NCI-H2107 (cell line): ENCODE results near the gene CRIM1.

Experiments used
- DNase-seq: peaks from one replicate; lab custom pipeline; 2025; lab: John Stamatoyannopoulos, UW

CRIM1 gene

DNA sequence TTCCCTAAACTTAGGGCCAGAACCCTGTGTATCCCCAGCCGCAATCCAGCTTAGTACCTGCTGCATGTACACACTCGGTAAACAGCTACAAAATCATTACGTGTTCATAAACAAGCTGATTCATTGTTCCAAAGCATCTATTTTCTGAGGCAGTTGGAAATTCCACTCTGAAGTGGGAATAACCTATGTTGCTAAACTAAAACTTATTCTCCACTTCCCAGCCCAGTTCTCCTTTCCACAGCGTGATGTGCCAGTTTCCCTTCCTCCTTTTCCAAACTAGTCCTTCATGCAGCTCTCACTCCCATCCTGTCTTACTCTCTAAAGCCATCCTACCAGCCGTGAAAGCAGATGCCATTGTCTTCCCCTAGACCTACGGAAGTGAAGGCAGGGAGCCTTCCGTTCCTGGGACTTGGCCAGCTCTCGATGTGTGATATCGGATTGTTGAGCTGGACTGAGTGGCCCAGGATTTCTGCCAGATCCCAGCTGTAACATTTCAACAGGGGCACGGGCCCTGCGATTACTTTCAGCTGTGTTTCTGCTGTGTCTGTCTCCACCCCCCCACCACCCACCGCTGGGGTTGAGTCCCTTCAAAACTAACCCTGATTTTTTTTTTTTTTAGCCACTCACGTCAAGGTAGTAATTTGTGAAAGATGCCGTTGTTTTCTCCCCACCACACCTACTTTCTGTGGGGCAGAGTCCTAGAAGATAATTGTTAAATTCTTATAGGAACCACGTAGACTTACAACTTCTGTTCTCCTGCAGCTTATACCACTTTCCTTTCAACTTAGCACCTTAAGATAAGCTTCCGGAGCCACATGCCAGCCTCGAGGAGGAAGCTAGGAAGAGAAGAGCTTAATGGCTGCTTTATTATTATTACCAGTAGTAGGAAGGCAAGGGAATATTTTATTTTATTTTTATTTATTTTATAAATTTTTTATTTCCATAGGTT, 100.9 kb downstream of the CRIM1 start:
- DNase-seq: no peak

DNA sequence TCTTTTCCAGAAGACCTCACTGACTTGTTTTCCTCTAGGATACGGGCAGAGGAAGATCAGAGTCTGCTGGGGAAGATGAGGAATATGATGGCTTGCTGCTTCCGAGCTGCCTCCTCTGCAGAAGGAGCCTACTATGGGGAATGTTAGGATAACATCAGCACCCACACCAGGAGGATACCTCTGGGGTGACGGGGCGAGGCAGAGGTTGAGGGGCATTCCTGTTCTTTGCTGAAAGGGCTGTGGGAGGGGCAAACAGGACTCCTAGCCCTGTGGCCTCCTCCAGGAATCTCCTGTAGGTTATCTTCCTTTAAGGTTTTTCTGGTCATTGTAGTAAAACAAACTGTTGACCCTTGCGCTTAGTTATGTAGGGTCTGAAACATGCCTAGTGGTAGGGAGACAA, 102.5 kb downstream of the CRIM1 start:
- no peak for DNase-seq

DNA sequence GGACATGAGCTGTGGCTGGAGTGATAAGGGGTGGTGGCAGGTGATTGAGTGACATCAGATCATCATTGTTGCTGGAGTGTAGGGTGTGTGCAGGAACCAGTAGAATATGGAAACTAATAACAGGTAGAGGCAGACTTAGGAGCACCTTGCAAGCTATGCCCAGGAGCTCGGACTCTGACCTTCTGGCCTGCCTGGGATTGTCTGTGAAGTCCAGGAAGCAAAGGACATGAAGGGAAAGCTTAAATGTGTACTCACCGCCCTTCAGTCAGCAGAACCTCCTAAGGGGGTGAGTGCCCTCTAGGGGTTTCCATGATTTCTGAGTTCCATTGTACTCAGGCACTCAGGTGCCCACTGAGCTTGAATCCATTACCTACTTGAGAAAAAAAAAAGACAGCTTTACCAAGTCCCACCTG, 104.2 kb downstream of the CRIM1 start:
- peak; percentile 1 for DNase-seq

DNA sequence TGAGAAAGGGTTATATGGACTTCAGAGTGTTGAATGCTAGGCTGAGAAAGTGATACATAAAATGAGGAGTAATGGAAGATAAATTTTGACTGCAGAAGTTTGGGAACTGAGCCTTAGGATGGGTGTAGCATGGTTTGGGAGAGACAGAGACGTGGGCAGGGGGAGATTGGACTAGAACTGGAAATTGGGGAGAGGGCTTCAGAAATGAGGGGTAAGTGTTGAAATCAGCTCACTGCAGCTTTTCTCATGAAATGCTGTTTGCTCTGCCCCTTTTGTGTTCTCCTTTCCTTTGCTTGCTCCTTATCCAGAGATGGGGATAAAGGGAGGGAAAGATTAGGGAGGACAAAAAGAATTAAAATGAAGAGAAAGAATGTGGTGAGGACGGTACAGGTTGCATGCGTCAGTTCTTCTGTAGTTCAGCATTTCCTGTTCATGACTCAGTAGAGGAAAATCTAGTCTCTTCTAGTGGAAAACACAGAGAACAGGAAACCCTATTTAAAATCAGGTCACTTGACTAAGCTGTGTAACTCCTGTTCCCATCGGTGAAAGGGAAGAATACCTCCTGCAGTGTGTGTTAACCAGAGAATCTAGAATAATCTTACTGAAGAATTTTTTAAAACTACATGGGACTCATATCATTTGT, 105.6 kb downstream of the CRIM1 start:
- DNase-seq: no peak

DNA sequence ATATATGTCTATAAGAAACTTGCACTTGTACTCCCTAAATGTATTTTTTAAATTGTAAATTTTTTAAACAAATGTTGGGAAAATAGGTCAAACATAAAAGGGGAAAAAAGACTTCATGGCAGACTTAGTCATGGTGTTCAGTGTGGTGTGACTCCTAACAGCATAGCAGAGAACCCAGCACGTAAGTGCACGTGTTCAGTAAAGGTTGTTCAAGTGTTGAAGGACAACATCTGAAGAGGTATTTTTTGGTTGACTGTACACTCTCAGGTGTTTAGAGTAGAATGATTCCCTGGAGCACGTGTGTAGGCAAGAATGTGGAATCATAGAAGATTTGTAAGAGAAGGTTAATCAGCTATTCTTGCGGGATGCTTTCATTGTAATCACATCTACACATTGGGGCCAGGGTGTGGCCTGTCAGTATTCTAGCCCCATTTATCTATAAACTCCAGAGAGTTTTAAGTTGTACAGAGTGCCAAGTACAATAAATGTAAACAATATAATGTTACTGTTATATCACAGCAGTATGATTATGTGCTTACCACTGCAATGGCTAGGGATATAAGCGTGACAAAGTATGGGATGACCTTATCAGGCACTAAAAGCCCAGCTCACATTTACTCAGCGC, 106.8 kb downstream of the CRIM1 start:
- DNase-seq: no peak

DNA sequence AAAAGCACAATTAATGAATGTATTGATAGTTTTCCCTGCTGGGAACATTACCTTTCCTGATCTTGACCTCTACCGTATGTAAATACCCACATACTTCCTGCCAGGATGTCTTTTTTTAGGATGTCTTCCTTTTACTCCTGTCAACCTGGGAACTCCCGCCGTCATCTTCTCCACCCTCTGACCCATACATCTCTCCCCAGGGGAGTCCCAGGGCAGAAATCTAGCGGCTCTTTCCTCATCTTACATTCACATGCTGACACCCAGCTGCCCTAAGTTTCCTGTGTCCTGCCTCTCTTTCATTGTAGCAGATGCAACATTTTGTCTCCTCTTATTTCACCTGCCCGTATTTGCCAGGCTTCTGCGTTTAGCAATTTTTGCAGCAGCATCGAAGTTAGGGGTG, 107.8 kb downstream of the CRIM1 start:
- DNase-seq: no peak

DNA sequence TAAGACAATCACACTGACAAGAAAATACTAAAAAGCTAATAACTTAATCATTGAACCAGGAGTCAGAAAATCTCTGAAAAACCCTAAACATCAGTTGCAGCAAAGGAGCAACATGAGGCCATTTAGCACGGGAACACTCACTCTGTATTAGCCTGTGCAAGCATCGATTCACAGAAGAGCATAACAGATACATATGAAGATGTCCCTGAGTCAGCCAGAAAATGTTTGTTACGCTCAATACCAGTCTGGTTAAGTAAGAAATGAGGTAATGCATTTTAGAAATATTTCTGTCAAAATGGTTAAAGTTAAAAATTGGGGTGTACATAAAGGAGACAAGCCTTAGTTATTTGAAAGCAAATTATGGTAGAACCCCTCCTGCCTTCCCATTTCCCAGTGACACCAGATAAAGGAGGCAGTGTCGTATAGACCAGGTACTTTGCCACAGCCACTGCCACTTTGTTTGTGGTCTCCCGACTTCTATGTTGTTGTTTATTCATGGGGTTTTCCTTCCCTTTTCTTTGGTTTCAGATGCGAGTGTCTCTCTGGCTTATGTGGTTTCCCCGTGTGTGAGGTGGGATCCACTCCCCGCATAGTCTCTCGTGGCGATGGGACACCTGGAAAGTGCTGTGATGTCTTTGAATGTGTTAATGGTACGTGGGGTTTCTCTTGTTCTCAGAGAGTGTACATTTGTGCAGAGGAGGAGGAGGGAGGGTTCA, 108.6 kb downstream of the CRIM1 start:
- DNase-seq: no peak

DNA sequence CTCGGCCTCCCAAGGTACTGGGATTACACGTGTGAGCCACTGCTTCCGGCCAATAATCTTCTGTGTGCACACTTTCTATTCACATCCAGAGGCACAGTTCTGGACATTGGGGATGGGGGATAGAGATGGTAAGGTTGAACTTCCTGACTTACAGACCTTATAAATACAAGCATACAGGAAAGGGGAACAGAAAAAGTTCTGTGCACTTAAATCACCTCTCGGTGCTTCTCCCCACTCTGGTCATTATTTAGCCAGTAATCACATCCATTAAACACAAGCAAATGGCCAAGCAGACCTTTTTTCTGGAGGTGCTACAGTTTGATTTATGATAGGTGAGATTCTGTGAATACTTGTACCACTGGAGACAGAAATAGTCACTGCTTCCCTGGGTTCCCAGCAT, 110.6 kb downstream of the CRIM1 start:
- DNase-seq: no peak

DNA sequence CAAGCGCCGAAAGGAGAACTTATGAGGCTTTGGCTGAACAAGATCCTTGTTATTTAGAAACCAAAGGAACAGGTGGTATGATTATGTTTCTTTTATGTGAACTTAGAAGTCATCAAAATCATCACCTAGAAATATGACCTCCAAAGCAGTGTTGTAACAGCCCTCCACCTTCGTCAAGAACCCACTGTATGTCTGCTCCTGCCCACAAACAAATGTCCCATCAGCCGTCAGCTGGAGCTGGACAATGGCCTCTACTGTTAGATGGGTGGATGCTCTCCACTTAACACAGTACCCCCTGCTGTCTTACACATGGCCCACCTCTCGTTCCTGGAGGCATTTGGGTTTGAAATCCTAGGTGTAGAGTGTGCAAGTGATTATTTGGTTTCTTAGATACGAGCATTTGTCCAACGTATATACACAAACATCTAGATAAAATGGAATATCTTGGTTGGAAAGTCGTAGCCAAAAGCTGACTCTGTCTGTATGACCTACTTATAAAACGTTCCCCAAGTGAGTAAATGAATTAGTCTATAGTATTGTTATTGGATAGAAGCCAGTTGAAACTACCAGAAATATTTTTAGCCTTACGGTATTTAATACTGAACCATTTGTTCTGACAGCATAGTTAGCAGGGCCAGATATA, 113.0 kb downstream of the CRIM1 start:
- DNase-seq: no peak

DNA sequence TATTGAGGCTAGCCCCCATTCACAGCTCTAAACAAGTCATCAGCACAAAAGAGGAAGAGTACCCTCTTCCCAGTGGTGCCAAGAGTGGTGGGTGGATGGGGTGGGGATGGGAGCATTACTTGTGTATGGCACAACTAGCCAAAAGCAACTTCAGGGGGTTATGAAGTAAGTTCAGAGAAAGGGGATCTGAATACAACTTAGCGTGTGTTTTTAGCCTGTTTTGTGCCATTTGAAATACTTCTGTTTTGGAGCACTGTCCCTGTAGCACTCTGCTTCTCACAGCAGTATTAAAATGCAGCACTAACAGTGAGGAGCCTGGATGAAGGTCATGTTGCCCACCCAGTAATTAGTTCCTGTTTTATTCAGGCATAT, 113.5 kb downstream of the CRIM1 start:
- DNase-seq: no peak

DNA sequence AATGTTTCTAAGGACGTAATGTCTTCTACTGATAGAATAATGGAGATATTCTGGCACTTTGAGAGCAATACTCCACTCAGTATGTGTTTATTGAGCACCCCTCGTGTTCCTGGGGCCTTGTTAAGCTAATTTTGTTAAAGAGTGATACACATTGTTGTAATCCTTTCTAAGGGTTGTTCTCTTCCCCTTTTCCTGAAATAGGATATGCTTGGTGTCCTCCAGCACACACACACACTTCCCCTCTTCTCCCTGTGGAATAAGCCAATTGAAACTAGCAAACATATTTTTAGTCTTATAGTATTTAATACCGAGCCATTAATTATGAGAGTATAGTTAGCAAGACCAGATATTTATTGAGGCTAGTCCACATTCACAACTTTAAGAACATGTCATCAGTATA, 114.1 kb downstream of the CRIM1 start:
- DNase-seq: no peak

DNA sequence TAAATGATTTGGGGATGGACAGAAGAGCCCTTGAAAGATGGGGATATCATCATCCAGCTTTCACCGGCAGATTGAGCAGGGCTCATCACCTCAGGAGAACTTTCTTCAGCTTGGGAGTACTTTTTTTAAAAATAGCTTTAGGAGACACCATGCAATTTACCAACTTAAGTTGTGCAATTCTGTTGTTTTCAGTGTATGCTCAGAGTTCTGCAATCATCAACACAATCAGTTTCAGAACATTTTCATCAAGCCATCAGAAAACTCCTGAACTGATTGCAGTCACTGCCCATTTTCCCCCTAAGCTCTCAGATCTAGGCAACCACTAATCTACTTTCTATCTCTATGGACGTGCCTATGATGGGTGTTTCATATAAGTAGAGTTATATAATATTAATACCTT, 117.7 kb downstream of the CRIM1 start:
- DNase-seq: no peak

DNA sequence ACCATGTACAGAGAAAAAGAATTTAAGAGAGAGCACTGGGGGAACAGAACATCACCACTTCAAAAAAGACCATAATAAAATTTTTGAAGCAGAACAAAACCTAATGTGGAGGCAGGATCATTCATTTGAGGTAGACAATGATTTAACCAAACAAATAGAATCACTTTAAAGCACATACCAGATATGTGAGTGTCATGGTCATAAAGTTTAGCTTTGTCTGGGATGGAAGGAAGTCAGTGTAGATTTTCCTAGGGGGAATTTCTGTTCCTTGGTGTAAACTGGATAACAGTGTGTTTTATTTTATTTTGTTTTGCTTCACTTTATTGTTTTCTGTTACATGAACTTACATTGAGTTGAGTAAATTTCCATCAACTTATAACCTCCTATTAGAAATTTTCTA, 120.8 kb downstream of the CRIM1 start:
- no peak for DNase-seq

DNA sequence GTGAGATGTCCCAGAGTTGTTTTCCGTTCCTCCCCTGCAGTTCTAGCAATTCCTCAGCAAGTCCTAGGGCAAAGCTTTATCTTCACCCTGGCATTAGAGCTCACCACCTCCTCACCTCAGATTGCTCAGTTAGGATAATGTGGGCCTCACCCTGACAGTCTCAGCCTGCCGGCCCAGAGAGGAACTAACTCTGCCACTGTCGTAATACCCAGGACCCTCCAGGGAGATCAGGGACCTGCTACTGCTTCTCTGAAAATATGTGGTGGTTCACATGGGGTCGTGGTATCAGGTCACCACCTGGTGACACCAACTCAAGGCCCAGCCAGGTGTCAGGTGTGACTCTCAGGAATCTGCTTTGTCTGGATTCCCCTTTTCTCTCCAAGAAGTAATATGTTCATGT, 121.7 kb downstream of the CRIM1 start:
- no peak for DNase-seq

DNA sequence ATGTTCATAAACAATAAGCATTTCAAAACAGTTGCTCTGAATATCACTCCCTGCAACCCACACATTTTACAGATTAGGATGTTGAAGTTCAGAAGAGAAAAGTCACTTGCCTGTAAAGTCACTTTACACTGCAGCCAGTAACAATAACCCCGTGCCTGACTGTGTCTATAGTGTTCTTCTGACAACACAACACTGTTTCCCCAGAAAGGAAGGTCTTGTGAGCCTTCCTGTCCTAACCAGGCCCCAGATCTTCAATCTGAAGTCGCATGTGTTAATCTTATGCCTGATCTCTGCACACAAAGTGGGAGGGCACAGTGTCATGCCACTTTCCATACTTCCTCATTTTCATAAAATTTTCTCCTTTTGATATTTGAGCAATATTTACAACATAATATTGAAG, 122.2 kb downstream of the CRIM1 start:
- DNase-seq: no peak

DNA sequence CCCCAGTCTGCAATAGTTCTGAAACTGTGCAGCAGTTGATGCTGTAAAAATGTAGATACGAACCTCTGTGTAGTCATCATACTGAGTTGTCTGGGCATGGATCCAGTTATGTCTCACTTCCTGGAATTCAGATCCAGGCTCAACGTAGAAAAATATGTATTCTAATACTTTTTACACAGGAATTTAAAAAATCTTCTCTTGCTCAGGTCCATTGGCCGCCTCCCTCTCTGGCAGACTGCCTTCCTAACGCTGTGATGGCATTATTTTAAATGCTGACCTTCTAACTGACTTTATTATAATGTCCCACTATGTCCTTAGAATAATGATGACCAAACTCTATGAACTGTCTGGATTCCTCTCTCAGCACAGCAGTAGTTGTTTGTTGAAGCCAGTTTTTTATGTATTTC, 122.8 kb downstream of the CRIM1 start:
- no peak for DNase-seq

DNA sequence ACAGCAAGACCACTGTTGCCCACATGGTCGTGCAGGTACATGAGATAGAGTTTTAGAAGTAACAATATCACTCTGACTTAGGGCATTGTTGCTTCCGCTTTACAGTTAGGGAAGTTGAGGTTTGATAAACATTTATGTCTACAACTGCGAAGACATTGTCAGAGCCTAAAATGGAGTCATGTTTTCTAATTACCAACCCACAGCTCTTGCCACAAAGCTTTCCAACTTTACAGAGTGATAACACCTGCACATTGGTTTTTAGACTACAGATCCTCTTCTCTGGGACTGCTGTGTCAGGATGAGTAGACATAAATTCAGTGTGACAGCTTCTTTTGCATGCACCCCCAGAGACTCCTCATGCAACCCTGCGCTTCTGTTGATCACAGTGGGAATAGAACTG, 123.4 kb downstream of the CRIM1 start:
- no peak for DNase-seq

DNA sequence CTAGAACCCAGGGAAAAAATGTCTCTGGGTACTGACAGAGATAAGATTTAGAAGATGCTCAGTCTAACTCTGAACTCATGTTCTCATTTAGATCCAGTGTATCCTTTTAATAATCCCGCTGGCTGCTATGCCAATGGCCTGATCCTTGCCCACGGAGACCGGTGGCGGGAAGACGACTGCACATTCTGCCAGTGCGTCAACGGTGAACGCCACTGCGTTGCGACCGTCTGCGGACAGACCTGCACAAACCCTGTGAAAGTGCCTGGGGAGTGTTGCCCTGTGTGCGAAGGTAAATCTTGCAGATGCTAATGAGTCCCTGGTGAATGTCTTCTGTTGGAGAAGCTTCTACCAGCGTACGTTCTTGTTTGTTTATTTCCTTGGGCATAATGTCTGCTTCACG, 123.8 kb downstream of the CRIM1 start:
- no peak for DNase-seq

DNA sequence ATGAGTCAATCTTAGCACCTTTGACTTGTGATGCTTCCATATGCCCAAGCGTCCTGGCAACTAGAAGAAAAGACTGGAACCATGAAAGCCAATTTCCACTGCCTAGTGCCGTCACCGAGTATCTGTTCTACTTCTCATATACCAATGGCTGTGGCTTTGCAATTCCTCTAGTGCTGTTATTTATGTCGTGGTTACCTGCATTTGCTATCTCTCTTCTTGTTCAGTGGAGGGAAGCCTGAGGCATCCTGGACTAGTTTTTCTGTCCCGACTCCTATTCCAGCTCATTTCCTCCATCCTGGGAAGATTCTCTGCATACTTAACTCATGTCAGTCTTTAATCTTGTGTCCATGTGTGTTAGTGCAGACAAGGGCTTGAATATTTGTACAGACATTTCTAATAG, 124.5 kb downstream of the CRIM1 start:
- no peak for DNase-seq

DNA sequence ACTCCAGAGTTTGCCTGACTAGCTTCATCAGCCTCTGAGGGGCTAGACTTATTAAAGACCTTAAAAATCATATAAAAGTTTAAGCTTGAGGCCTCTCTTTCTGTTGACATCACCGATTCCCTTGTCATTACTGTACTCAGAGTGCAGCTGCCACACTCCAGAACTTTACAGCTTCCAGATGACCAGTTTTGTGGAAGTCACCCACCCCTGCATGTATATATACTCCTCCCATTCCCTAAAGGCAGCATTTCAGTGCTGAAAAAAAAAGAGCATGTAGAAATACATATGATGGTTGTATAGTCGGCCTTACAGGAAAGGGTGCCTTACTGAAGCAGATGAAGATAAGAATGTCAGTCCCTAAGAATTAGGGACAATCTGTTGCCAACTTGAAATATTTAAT, 125.1 kb downstream of the CRIM1 start:
- DNase-seq: no peak

DNA sequence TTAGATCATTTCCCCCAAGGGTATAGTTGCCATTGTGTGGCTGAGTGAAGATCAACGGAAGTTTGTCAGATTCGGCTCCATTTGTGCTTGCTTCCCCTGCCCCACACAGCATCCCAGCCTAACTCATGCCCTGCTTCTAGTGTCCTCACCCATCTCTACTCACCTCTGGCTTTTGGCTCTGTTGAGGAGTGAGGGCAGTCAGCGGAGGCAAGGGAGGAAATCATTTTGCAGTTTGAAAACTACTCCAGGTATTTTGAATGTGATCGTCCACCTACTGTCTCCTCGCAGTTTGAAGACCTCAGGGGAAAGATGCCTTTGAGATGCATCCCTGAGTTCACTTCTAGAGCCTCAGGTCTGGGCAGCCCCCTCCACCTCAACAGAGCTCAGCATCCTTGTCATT, 126.1 kb downstream of the CRIM1 start:
- DNase-seq: no peak

DNA sequence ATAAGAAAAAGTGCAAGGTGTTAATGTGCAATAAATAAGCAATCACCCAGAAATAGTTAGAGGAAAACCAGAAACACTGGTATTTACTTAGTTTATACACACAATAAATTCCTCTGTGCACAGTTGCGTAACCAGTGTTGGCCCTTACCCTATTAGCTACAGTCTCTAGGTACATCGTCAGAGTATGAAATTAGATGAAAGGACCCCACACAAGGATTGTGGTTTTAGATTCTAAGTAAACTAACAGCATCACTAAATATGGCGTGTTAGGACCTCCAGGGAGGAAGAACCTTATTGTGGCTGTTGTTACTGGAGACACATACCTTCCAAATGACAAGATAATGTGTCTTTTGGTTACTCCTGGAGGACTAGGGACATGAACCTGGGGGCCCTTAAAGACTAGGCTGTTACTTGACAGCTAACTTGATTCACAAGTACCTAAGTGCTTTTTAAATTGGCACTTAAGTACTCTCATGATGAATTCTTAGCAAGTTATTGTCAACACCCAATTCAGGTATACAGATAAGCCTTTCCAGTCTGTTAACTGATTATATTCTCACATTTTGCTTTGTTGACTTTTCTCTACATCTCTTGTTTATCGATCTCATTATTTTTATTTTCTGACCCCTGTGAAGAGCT, 127.1 kb downstream of the CRIM1 start:
- DNase-seq: no peak
